Stimulated activated CD8-positive, alpha-beta memory T cell treated with anti-CD3 and anti-CD28 coated beads, Interleukin-15, amount 100 ng/mL, for 24 hours (primary cell): ENCODE data around the gene GRID2.
"Not testable (repeated sequence)": the region's sequence is repeated elsewhere in the genome, so short reads cannot be mapped to it uniquely, and the experiment has no call there.

ENCODE experiments used
- DNase-seq: peaks from one replicate; pipeline ENCODE4 v3.0.0-alpha.2; 2020; ENCODE audit warnings: low read depth

The GRID2 gene

GRCh38 chr4:93199492-93199891, 895.7 kb downstream of the GRID2 start:
- no peak for DNase-seq

GRCh38 chr4:93201471-93202096, 897.8 kb downstream of the GRID2 start:
- DNase-seq, result no peak

- no peak for DNase-seq
These were observed 899.9 kb downstream of the GRID2 start for GRCh38 chr4:93203708-93204107.

- no peak for DNase-seq
These were observed 908.5 kb downstream of the GRID2 start for GRCh38 chr4:93212250-93212649.

GRCh38 chr4:93216646-93217045, 912.9 kb downstream of the GRID2 start:
- DNase-seq, result no peak

GRCh38 chr4:93217431-93217830, 913.7 kb downstream of the GRID2 start:
- DNase-seq, result no peak

GRCh38 chr4:93221771-93222170, 918.0 kb downstream of the GRID2 start:
- DNase-seq, result no peak

- DNase-seq, result no peak
These were observed 924.3 kb downstream of the GRID2 start for GRCh38 chr4:93228021-93228420.

GRCh38 chr4:93232883-93233282, 929.1 kb downstream of the GRID2 start:
- no peak for DNase-seq

GRCh38 chr4:93237521-93237920, 933.8 kb downstream of the GRID2 start:
- DNase-seq, result no peak

GRCh38 chr4:93243262-93243661, 939.5 kb downstream of the GRID2 start:
- no peak for DNase-seq

- no peak for DNase-seq
These were observed 957.4 kb downstream of the GRID2 start for GRCh38 chr4:93261207-93261606.

GRCh38 chr4:93263166-93263565, 959.4 kb downstream of the GRID2 start:
- DNase-seq, result no peak

GRCh38 chr4:93267747-93268146, 964.0 kb downstream of the GRID2 start:
- DNase-seq, result no peak

- no peak for DNase-seq
These were observed 981.6 kb downstream of the GRID2 start for GRCh38 chr4:93285346-93285745.

- DNase-seq, result no peak
These were observed 985.5 kb downstream of the GRID2 start for GRCh38 chr4:93289241-93289640.

GRCh38 chr4:93289831-93290230, 986.1 kb downstream of the GRID2 start:
- DNase-seq, result no peak

GRCh38 chr4:93299118-93299517, 995.4 kb downstream of the GRID2 start:
- DNase-seq, result no peak

GRCh38 chr4:93300780-93301555, 997.2 kb downstream of the GRID2 start:
- not testable (repeated sequence) for DNase-seq

- no peak for DNase-seq
These were observed 998.5 kb downstream of the GRID2 start for GRCh38 chr4:93302310-93302709.

- no peak for DNase-seq
These were observed 999.7 kb downstream of the GRID2 start for GRCh38 chr4:93303440-93303839.

GRCh38 chr4:93312299-93312698, 1008.5 kb downstream of the GRID2 start:
- no peak for DNase-seq

GRCh38 chr4:93313197-93313596, 1009.4 kb downstream of the GRID2 start:
- no peak for DNase-seq

- DNase-seq, result no peak
These were observed 1013.3 kb downstream of the GRID2 start for GRCh38 chr4:93317057-93317456.
